GM10266 (cell line): ENCODE results near the gene BOD1L1.

Experiments
- DNase-seq: peaks from one replicate; pipeline ENCODE4 v3.0.0; 2012; ENCODE audit errors: extremely low spot score
- CTCF ChIP-seq: IDR thresholded peaks from 2 replicates; pipeline ENCODE4 v1.5.1; 2012; ENCODE audit warnings: mild to moderate bottlenecking, low read depth; ENCODE audit not compliant: control insufficient read depth, insufficient read depth; ENCODE audit errors: missing control alignments

Gene BOD1L1

GRCh38 chr4:13541720-13542576 lies 85.6 kb downstream of the BOD1L1 start:
- peak; percentile 44 for TF ChIP-seq CTCF
- peak; percentile 57 for DNase-seq

- no peak for TF ChIP-seq CTCF
- peak; percentile 40 for DNase-seq
These were observed 86.3 kb downstream of the BOD1L1 start for GRCh38 chr4:13541176-13541604.

- peak; percentile 26 for DNase-seq
- TF ChIP-seq CTCF = no peak
These were observed 86.9 kb downstream of the BOD1L1 start for GRCh38 chr4:13540446-13541175.

- DNase-seq = peak; percentile 13
- no peak for TF ChIP-seq CTCF
These were observed 87.7 kb downstream of the BOD1L1 start for GRCh38 chr4:13539619-13540445.

- no peak for TF ChIP-seq CTCF
- DNase-seq = peak; percentile 17
These were observed 88.4 kb downstream of the BOD1L1 start for GRCh38 chr4:13539047-13539618.

GRCh38 chr4:13538427-13538973 lies 89.0 kb downstream of the BOD1L1 start:
- TF ChIP-seq CTCF = no peak
- peak; percentile 11 for DNase-seq
